Measurements from ENCODE around the gene KDM8.
"Not testable (repeated sequence)": the region's sequence is repeated elsewhere in the genome, so short reads cannot be mapped to it uniquely, and the experiment has no call there.

DNA sequence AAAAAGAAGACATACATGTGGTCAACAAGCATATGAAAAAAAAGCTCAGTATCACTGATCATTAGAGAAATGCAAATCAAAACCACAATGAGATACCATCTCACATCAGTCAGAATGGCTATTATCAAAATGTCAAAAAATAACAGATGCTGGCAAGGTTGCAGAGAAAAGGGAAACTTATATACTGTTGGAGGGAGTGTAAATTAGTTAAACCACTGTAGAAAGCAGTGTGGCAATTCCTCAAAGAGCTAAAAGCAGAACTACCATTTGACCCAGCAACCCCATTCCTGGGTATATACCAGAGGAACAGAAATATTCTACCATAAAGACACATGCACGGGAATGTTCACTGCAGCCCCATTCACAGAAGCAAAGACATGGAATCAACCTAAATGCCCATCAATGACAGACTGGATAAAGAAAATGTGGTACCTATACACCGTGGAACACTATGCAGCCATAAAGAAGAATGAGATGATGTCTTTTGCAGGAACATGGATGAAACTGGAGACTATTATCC, 59.6 kb downstream of the KDM8 start:
- not testable (repeated sequence) for TF ChIP-seq CTCF (IDR thresholded peaks at IDR 0.05); NRF1 (IDR thresholded peaks at IDR 0.05; ENCODE audit: low read depth, low read length); ZBTB33 (IDR thresholded peaks at IDR 0.05; ENCODE audit: borderline replicate concordance, low read depth); SMC3 (IDR thresholded peaks at IDR 0.05; ENCODE audit: low read depth, low read length); FOSL2 (IDR thresholded peaks at IDR 0.05; ENCODE audit: borderline replicate concordance, low read depth); POLR2AphosphoS5 (IDR thresholded peaks at IDR 0.05; ENCODE audit: low read depth, low read length)
